ACHN (cell line): ENCODE results near the gene C19orf85.

Experiments
- DNase-seq: peaks from one replicate; pipeline ENCODE4 v3.0.0-alpha.2; 2015
- in situ Hi-C: cut with HindIII; loops from 2 replicates; pipeline ENCODE4 v1.10.0; 2017; ENCODE audit warnings: low sequenced_read_pairs, low pct_ligation_motif_present, low pct_unique_long_range_greater_than_20kb

Gene C19orf85

GRCh38 chr19:55481148-55481793 is 16.7 kb upstream of the C19orf85 start:
- no peak for DNase-seq
- in situ Hi-C loops = no loop called here

GRCh38 chr19:55479451-55480230 is 15.1 kb upstream of the C19orf85 start:
- in situ Hi-C loops = no loop called here
- peak; percentile 33 for DNase-seq

GRCh38 chr19:55479045-55479444 is 14.5 kb upstream of the C19orf85 start:
- in situ Hi-C loops = no loop called here
- no peak for DNase-seq

GRCh38 chr19:55478364-55478763 is 13.8 kb upstream of the C19orf85 start:
- no peak for DNase-seq
- in situ Hi-C loops = no loop called here

- no peak for DNase-seq
- in situ Hi-C loops = no loop called here
Measured at GRCh38 chr19:55477905-55478304, 13.4 kb upstream of the C19orf85 start.

GRCh38 chr19:55476100-55476775 is 11.7 kb upstream of the C19orf85 start, which contains the start of gene ZNF628:
TSS of gene ZNF628 (plus strand) at chr19:55476617. CDS start at chr19:55479911, 3,294 bp downstream.
- in situ Hi-C loops = no loop called here
- peak; percentile 96 for DNase-seq

GRCh38 chr19:55474269-55475265 is 10.0 kb upstream of the C19orf85 start:
- peak; percentile 91 for DNase-seq
- in situ Hi-C loops = no loop called here

GRCh38 chr19:55473225-55474012 is 8.9 kb upstream of the C19orf85 start:
- peak; percentile 56 for DNase-seq
- in situ Hi-C loops = no loop called here

- in situ Hi-C loops = no loop called here
- peak; percentile 88 for DNase-seq
Measured at GRCh38 chr19:55472463-55472862, 7.9 kb upstream of the C19orf85 start.

- in situ Hi-C loops = no loop called here
- DNase-seq = no peak
Measured at GRCh38 chr19:55471266-55471665, 6.7 kb upstream of the C19orf85 start.

- in situ Hi-C loops = no loop called here
- no peak for DNase-seq
Measured at GRCh38 chr19:55468054-55468393, 3.5 kb upstream of the C19orf85 start.

- DNase-seq = peak; percentile 45
- in situ Hi-C loops = no loop called here
Measured at GRCh38 chr19:55467236-55468053, 2.9 kb upstream of the C19orf85 start.

GRCh38 chr19:55466241-55466614 is 1.7 kb upstream of the C19orf85 start:
- in situ Hi-C loops = no loop called here

GRCh38 chr19:55465460-55466240 is 1.1 kb upstream of the C19orf85 start:
- in situ Hi-C loops = no loop called here

More at GRCh38 chr19:55466241-55466614, 1.7 kb upstream of the C19orf85 start:
- DNase-seq = no peak

GRCh38 chr19:55464039-55464661 is 401 bp downstream of the C19orf85 start:
- in situ Hi-C loops = no loop called here
- no peak for DNase-seq

More at GRCh38 chr19:55465460-55466240, 1.1 kb upstream of the C19orf85 start:
- no peak for DNase-seq

- no peak for DNase-seq
- in situ Hi-C loops = no loop called here
Measured at GRCh38 chr19:55463583-55464031, 944 bp downstream of the C19orf85 start.
